DOHH2 (cell line): ENCODE results near the gene SRCAP.

Experiments
- CTCF ChIP-seq: fragments of 200-600 bp; sonication (generic); IDR thresholded peaks from one replicate; pipeline ENCODE4 v1.5.1; 2014; ENCODE audit warnings: antibody characterized with exemption, mild to moderate bottlenecking, low read depth, low read length; ENCODE audit not compliant: poor library complexity, severe bottlenecking
- EZH2phosphoT487 ChIP-seq: fragments of 200-600 bp; sonication (generic); IDR thresholded peaks from 2 replicates; pipeline ENCODE4 v1.6.1; 2017; ENCODE audit warnings: borderline replicate concordance, mild to moderate bottlenecking, antibody characterized with exemption, low read length, moderate library complexity, mixed read lengths

- no peak for TF ChIP-seq CTCF
- TF ChIP-seq EZH2phosphoT487 = no peak
Measured at GRCh38 chr16:30762991-30763725, 64.2 kb downstream of the SRCAP start.
